OCI-LY7 (cell line): ENCODE measurements around the gene SNX2. TPM values are rescaled to one million over a fixed set of nuclear protein-coding genes. Genes with fewer than 3 reads are reported as not detected.
"Not testable (repeated sequence)": the region's sequence is repeated elsewhere in the genome, so short reads cannot be mapped to it uniquely, and the experiment has no call there.

ENCODE experiments used
- BruUV-seq: library from RNA; stranded (reverse); fragments of 400-500 nt; replicated peaks from 2 replicates; lab custom pipeline; 2021; lab: Mats Ljungman, UMichigan
- CTCF ChIA-PET: fragments of 300-600 bp; sonication (Branson Sonifier 250); formaldehyde crosslinking; loops from one replicate; lab custom pipeline; 2022; ENCODE audit warnings: antibody characterized with exemption; ENCODE audit not compliant: unreplicated experiment; lab: Charles Lee
- POLR2A ChIA-PET: fragments of 300-600 bp; sonication (Branson Sonifier 250); formaldehyde crosslinking; loops from one replicate; lab custom pipeline; 2022; ENCODE audit warnings: antibody characterized with exemption; lab: Charles Lee
- DNase-seq: peaks from one replicate; pipeline ENCODE4 v3.0.0-alpha.2; 2015; ENCODE audit warnings: low spot score
- H2AFZ ChIP-seq: fragments of 200-600 bp; sonication (generic), shearing (Covaris generic); 2 replicates; pipeline ENCODE4 v1.6.1; 2014; ENCODE audit warnings: mild to moderate bottlenecking, antibody characterized with exemption, low read length, moderate library complexity
- H3K27ac ChIP-seq: fragments of 200-600 bp; sonication (generic); 2 replicates; pipeline ENCODE4 v1.5.1; 2014; ENCODE audit warnings: mixed run types, low read depth, mild to moderate bottlenecking, moderate library complexity, low read length, inconsistent platforms; ENCODE audit not compliant: poor library complexity, severe bottlenecking
- H3K36me3 ChIP-seq: fragments of 200-600 bp; sonication (generic); 2 replicates; pipeline ENCODE4 v1.6.1; 2014; ENCODE audit warnings: mild to moderate bottlenecking, antibody characterized with exemption, low read length, moderate library complexity, mixed read lengths; ENCODE audit not compliant: insufficient read depth
- H3K4me1 ChIP-seq: fragments of 200-600 bp; sonication (generic); 2 replicates; pipeline ENCODE4 v1.5.1; 2014; ENCODE audit warnings: mild to moderate bottlenecking, low read length; ENCODE audit not compliant: insufficient read depth, poor library complexity, severe bottlenecking
- H3K4me2 ChIP-seq: fragments of 200-600 bp; sonication (generic); 2 replicates; pipeline ENCODE4 v1.6.1; 2014; ENCODE audit warnings: mild to moderate bottlenecking, low read length
- H3K4me3 ChIP-seq: fragments of 200-600 bp; sonication (generic); 2 replicates; pipeline ENCODE4 v1.5.1; 2014; ENCODE audit warnings: mild to moderate bottlenecking, low read depth, low read length; ENCODE audit not compliant: poor library complexity, severe bottlenecking
- H3K79me2 ChIP-seq: fragments of 200-600 bp; sonication (generic); 2 replicates; pipeline ENCODE4 v1.6.1; 2016; ENCODE audit warnings: low read depth, mild to moderate bottlenecking, low read length, moderate library complexity, mixed read lengths; ENCODE audit not compliant: insufficient read depth
- H3K9me2 ChIP-seq: fragments of 200-600 bp; sonication (generic); 2 replicates; pipeline ENCODE4 v1.6.1; 2016; ENCODE audit warnings: mild to moderate bottlenecking, low read length, mixed read lengths; ENCODE audit not compliant: insufficient read depth
- H3K9me3 ChIP-seq: fragments of 200-600 bp; sonication (generic); 2 replicates; pipeline ENCODE4 v1.6.1; 2014; ENCODE audit warnings: mild to moderate bottlenecking, mixed run types, low read length, mixed read lengths
- H4K20me1 ChIP-seq: fragments of 200-600 bp; sonication (generic); 2 replicates; pipeline ENCODE4 v1.6.1; 2014; ENCODE audit warnings: mild to moderate bottlenecking, antibody characterized with exemption, low read length, moderate library complexity, mixed read lengths; ENCODE audit not compliant: insufficient read depth
- CTCF ChIP-seq: fragments of 200-600 bp; sonication (generic); conservative IDR thresholded peaks from 2 replicates; pipeline ENCODE4 v1.5.1; 2014; ENCODE audit warnings: mild to moderate bottlenecking, antibody characterized with exemption, low read length, moderate library complexity, mixed read lengths
- EZH2phosphoT487 ChIP-seq: fragments of 200-600 bp; sonication (generic); IDR thresholded peaks from 2 replicates; pipeline ENCODE4 v1.6.1; 2018; ENCODE audit warnings: low read depth, borderline replicate concordance, mild to moderate bottlenecking, mixed run types, antibody characterized with exemption, low read length, moderate library complexity, mixed read lengths
- intact Hi-C: fragments of 100-400 bp; cut with micrococcal nuclease; formaldehyde crosslinking; loops from one replicate; pipeline ENCODE4 v1.10.0; 2022; ENCODE audit not compliant: unreplicated experiment
- total RNA-seq, 2 experiments: library from RNA; depleted of rRNA in 1 of 2; stranded (reverse); fragments of >200 nt in 1 of 2; shearing (Covaris generic) in 1 of 2; gene quantifications; 2 replicates each; pipeline ENCODE4 v1.2.3, GENCODE V29; 2014 to 2022

SNX2 gene
- total RNA-seq, 2 experiments from 2014 or later: 47.1 to 78.3 TPM

GRCh38 chr5:122760236-122760635, 14.6 kb upstream of the SNX2 start:
- Histone ChIP-seq H3K36me3 (no peaks in the 10 kb centered on the region), H3K4me2 (no peak overlapping the region), H3K4me3 (no peak overlapping the region), H3K9me2 (no peaks in the 10 kb centered on the region; the same call in 1 of the 2 replicates), H2AFZ (no peak overlapping the region), H4K20me1 (no peaks in the 10 kb centered on the region), H3K27ac (no peak overlapping the region), H3K9me3 (no peaks in the 10 kb centered on the region), H3K4me1 (no peaks in the 10 kb centered on the region), H3K79me2 (no peaks in the 10 kb centered on the region)
- TF ChIP-seq EZH2phosphoT487 (no peak), CTCF (no peak)
- no peak for DNase-seq
- ChIA-PET CTCF (no interaction called here), POLR2A (interaction anchor here (0.6 kb wide), 1 partner anchor 441 kb away, joined by 5 read pairs; no protein-coding TSS in a partner anchor)
- intact Hi-C loops: no loop called here
- BruUV-seq: no TSS peak

- Histone ChIP-seq H3K27ac (no peak overlapping the region), H3K9me3 (no peaks in the 10 kb centered on the region), H3K9me2 (no peaks in the 10 kb centered on the region; the same call in 1 of the 2 replicates), H3K4me1 (no peaks in the 10 kb centered on the region), H4K20me1 (no peaks in the 10 kb centered on the region), H2AFZ (no peak overlapping the region), H3K4me2 (no peak overlapping the region), H3K79me2 (no peaks in the 10 kb centered on the region), H3K4me3 (no peak overlapping the region), H3K36me3 (no peaks in the 10 kb centered on the region)
- ChIA-PET CTCF (no interaction called here), POLR2A (interaction anchor here (0.5 to 1.3 kb wide), 5 partner anchors 8 to 442 kb away, joined by 3 to 5 read pairs (median 4); partner anchors contain the start of gene SNX24)
- intact Hi-C loops: no loop called here
- BruUV-seq: no TSS peak
- no peak for DNase-seq
- TF ChIP-seq CTCF: no peak
- no peak for TF ChIP-seq EZH2phosphoT487
Measured at GRCh38 chr5:122761115-122761514, 13.8 kb upstream of the SNX2 start.

- H3K4me2 ChIP-seq, H3K4me3 ChIP-seq, H3K4me1 ChIP-seq, H2AFZ ChIP-seq, H4K20me1 ChIP-seq, H3K27ac ChIP-seq, H3K36me3 ChIP-seq, CTCF ChIA-PET, H3K9me3 ChIP-seq, intact Hi-C loops, H3K9me2 ChIP-seq, DNase-seq, BruUV-seq, H3K79me2 ChIP-seq: not testable (repeated sequence)
- POLR2A ChIA-PET: interaction anchor here (0.9 to 1.3 kb wide), 2 partner anchors 9 to 26 kb away, joined by 4 read pairs; no protein-coding TSS in a partner anchor
Measured at GRCh38 chr5:122761896-122762295, 13.0 kb upstream of the SNX2 start.
